Endometrium (tissue), 2 donors: Measurements from ENCODE around the gene IFNGR2.
"Not testable (repeated sequence)": the region's sequence is repeated elsewhere in the genome, so short reads cannot be mapped to it uniquely, and the experiment has no call there.

Source experiments
- FAIRE-seq: peaks from 2 replicates; lab custom pipeline; 2012; peaks lifted over from hg19 to GRCh38; lab: Jason Lieb, UNC
- donor health status: control.
- donor health status: control.

Gene IFNGR2

GRCh38 chr21:33402001-33402979 lies 923 bp upstream of the IFNGR2 start:
- no peak for FAIRE-seq

GRCh38 chr21:33403786-33404585 lies 773 bp downstream of the IFNGR2 start:
- FAIRE-seq, result no peak

GRCh38 chr21:33406493-33406892 lies 3.3 kb downstream of the IFNGR2 start:
- FAIRE-seq, result no peak

- FAIRE-seq, result no peak
Measured at GRCh38 chr21:33411949-33412430, 8.8 kb downstream of the IFNGR2 start.

GRCh38 chr21:33412439-33412831 lies 9.2 kb downstream of the IFNGR2 start:
- not testable (repeated sequence) for FAIRE-seq

- FAIRE-seq, result no peak
Measured at GRCh38 chr21:33412832-33413519, 9.8 kb downstream of the IFNGR2 start.

GRCh38 chr21:33414068-33414467 lies 10.9 kb downstream of the IFNGR2 start:
- FAIRE-seq, result no peak

- FAIRE-seq, result no peak
Measured at GRCh38 chr21:33414926-33415325, 11.7 kb downstream of the IFNGR2 start.

- FAIRE-seq, result peak; percentile 57
Measured at GRCh38 chr21:33418691-33419090, 15.5 kb downstream of the IFNGR2 start.

- no peak for FAIRE-seq
Measured at GRCh38 chr21:33419538-33420123, 16.4 kb downstream of the IFNGR2 start.

GRCh38 chr21:33421713-33422393 lies 18.6 kb downstream of the IFNGR2 start:
- FAIRE-seq, result no peak

GRCh38 chr21:33424214-33424613 lies 21.0 kb downstream of the IFNGR2 start:
- FAIRE-seq, result no peak

- FAIRE-seq, result no peak
Measured at GRCh38 chr21:33425825-33426224, 22.6 kb downstream of the IFNGR2 start.

GRCh38 chr21:33427051-33427450 lies 23.8 kb downstream of the IFNGR2 start:
- FAIRE-seq, result no peak

GRCh38 chr21:33428669-33429068 lies 25.5 kb downstream of the IFNGR2 start:
- no peak for FAIRE-seq

- no peak for FAIRE-seq
Measured at GRCh38 chr21:33430858-33431257, 27.6 kb downstream of the IFNGR2 start.

- FAIRE-seq, result no peak
Measured at GRCh38 chr21:33432496-33432895, 29.3 kb downstream of the IFNGR2 start.

GRCh38 chr21:33433001-33433400 lies 29.8 kb downstream of the IFNGR2 start:
- FAIRE-seq, result no peak

GRCh38 chr21:33433425-33434114 lies 30.4 kb downstream of the IFNGR2 start:
- FAIRE-seq, result no peak

- FAIRE-seq, result no peak
Measured at GRCh38 chr21:33434770-33435360, 31.7 kb downstream of the IFNGR2 start.
